PC-3 (cell line): ENCODE data around the gene IRF2.

Source experiments
- EZH2 ChIP-seq: fragments of 300-600 bp; sonication (generic); IDR thresholded peaks from one replicate; pipeline ENCODE4 v1.6.1; 2017; ENCODE audit warnings: antibody characterized with exemption, mild to moderate bottlenecking, low read length; ENCODE audit not compliant: unreplicated experiment
- EZH2phosphoT487 ChIP-seq: fragments of 300-600 bp; sonication (generic); IDR thresholded peaks from 2 replicates; pipeline ENCODE4 v1.6.1; 2018; ENCODE audit warnings: mild to moderate bottlenecking, antibody characterized with exemption, low read length, borderline replicate concordance
- TF ChIP-seq, protein P1 (sequence below): fragments of 300-600 bp; sonication (generic); conservative IDR thresholded peaks from 2 replicates; pipeline ENCODE4 v1.5.1; 2017; ENCODE audit warnings: antibody characterized with exemption, low read depth, mild to moderate bottlenecking, low read length

DNA sequence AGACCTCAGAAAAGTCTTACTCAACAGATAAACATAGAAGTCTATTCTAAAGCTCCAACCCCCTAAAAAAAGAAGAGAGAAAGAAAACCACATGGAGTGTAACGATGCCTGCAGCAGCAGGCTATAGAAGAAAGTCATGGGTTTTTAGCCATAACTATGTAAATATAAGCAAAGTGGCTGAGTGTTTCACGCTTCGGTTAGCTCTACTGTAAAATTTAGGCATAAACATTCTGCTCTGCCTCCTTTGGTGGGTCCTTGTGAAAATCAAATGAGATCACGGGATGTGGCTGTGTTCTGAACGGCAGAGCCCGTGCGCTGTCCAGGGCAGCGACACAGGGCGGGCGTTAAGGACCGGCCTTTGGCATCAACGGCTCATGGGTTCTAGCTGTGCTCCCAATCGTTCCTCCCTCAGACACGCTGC, 78.4 kb downstream of the IRF2 start:
- TF ChIP-seq, protein P1, sequence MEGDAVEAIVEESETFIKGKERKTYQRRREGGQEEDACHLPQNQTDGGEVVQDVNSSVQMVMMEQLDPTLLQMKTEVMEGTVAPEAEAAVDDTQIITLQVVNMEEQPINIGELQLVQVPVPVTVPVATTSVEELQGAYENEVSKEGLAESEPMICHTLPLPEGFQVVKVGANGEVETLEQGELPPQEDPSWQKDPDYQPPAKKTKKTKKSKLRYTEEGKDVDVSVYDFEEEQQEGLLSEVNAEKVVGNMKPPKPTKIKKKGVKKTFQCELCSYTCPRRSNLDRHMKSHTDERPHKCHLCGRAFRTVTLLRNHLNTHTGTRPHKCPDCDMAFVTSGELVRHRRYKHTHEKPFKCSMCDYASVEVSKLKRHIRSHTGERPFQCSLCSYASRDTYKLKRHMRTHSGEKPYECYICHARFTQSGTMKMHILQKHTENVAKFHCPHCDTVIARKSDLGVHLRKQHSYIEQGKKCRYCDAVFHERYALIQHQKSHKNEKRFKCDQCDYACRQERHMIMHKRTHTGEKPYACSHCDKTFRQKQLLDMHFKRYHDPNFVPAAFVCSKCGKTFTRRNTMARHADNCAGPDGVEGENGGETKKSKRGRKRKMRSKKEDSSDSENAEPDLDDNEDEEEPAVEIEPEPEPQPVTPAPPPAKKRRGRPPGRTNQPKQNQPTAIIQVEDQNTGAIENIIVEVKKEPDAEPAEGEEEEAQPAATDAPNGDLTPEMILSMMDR, result no peak
- TF ChIP-seq EZH2phosphoT487 (no peak), EZH2 (no peak)
